K562 (cell line): ENCODE data around the gene TRIM27. TPM values are rescaled to one million over a fixed set of nuclear protein-coding genes. Genes with fewer than 3 reads are reported as not detected.

Experiments
- CBX3 ChIP-seq, 2 experiments: IDR thresholded peaks; 1 replicate in 1 of 2; 2 replicates in 1 of 2; pipeline ENCODE4 v1.6.1; 2012; ENCODE audit warnings: inconsistent platforms in 2 of 2, low read length in 2 of 2, borderline replicate concordance in 1 of 2, control low read depth in 1 of 2
- FOXJ2 ChIP-seq: fragments of 200-800 bp; sonication (Bioruptor generic); IDR thresholded peaks from 2 replicates; pipeline ENCODE4 v1.6.1; 2016; ENCODE audit warnings: missing genetic modification characterization, missing compliant biosample characterization
- ILK ChIP-seq: fragments of 450-650 bp; IDR thresholded peaks from 2 replicates; pipeline ENCODE4 v1.6.1; 2016; ENCODE audit warnings: missing genetic modification characterization, low read depth, mild to moderate bottlenecking, missing compliant biosample characterization, moderate library complexity, borderline replicate concordance
- IRF2 ChIP-seq: sonication (generic); formaldehyde crosslinking; IDR thresholded peaks from 2 replicates; pipeline ENCODE4 v1.8.1; 2022; ENCODE audit warnings: mild to moderate bottlenecking, missing genetic modification reagents
- MCM2 ChIP-seq: fragments of 450-650 bp; IDR thresholded peaks from 2 replicates; pipeline ENCODE4 v1.6.1; 2017; ENCODE audit warnings: low read depth, mild to moderate bottlenecking
- NFRKB ChIP-seq: fragments of 450-650 bp; IDR thresholded peaks from 2 replicates; pipeline ENCODE4 v1.6.1; 2016; ENCODE audit warnings: low read depth
- PHF21A ChIP-seq: fragments of 450-650 bp; IDR thresholded peaks from 2 replicates; pipeline ENCODE4 v1.6.1; 2017; ENCODE audit warnings: low read depth, borderline replicate concordance
- POLR3A ChIP-seq: IDR thresholded peaks from 2 replicates; pipeline ENCODE4 v1.6.1; 2011; ENCODE audit warnings: borderline replicate concordance, mild to moderate bottlenecking, moderate library complexity; ENCODE audit not compliant: insufficient read length, insufficient read depth; ENCODE audit errors: extremely low read depth
- TBP ChIP-seq: optimal IDR thresholded peaks from 2 replicates; pipeline ENCODE3; 2011; ENCODE audit warnings: low read depth, low read length, improper control_type of control experiment
- ZNF324 ChIP-seq: fragments of 250-450 bp; sonication (Bioruptor Pico); IDR thresholded peaks from 2 replicates; pipeline ENCODE4 v1.4.0; 2020; ENCODE audit warnings: mild to moderate bottlenecking
- ZNF436 ChIP-seq: fragments of 250-450, 450-650 bp; sonication (Bioruptor Pico); formaldehyde crosslinking; IDR thresholded peaks from 2 replicates; pipeline ENCODE4 v1.7.0; 2020; ENCODE audit warnings: mild to moderate bottlenecking
- ZNF778 ChIP-seq: fragments of 450-650 bp; formaldehyde crosslinking; IDR thresholded peaks from 2 replicates; pipeline ENCODE4 v1.4.0; 2020; ENCODE audit warnings: mild to moderate bottlenecking, moderate library complexity
- polyA plus RNA-seq, 8 experiments: library from polyadenylated mRNA; depleted of rRNA in 4 of 8; stranded (reverse) in 5 of 8; unstranded in 3 of 8; fragments of >200 nt; fragmentation: Nextera tagmentation in 2 of 8; fragmentation: Illumina TruSeq in 1 of 8; extraction: Ambion mirVana in 2 of 8; extraction: Trizol in 1 of 8; gene quantifications; 2 replicates each; pipeline versions ENCODE4 v1.2.1 to v1.2.3, GENCODE V29; 2011 to 2014; ENCODE audit warnings: inconsistent platforms in 1 of 8, missing spikeins in 1 of 8
- total RNA-seq, 7 experiments: library from RNA; depleted of rRNA in 6 of 7; stranded (reverse); fragments of >200 nt in 6 of 7; fragmentation: Illumina TruSeq in 2 of 7; extraction: Trizol in 2 of 7; gene quantifications; 2 replicates each; pipeline versions ENCODE4 v1.2.1 to v1.2.3, GENCODE V29; 2011 to 2021; ENCODE audit warnings: low replicate concordance in 1 of 7
- TF ChIP-seq, protein P1 (sequence below): fragments of 150-350 bp; conservative IDR thresholded peaks from 2 replicates; pipeline ENCODE4 v1.6.1; 2014; ENCODE audit warnings: low read length
- TF ChIP-seq, protein P2 (sequence below): sonication (generic); formaldehyde crosslinking; IDR thresholded peaks from 2 replicates; pipeline ENCODE4 v1.8.1; 2023; ENCODE audit warnings: mild to moderate bottlenecking, missing genetic modification reagents
- TF ChIP-seq, protein P3 (sequence below): sonication (generic); formaldehyde crosslinking; IDR thresholded peaks from 2 replicates; pipeline ENCODE4 v1.8.0; 2022; ENCODE audit warnings: missing genetic modification reagents, mild to moderate bottlenecking, moderate library complexity, borderline replicate concordance
- TF ChIP-seq, protein P4 (sequence below): fragments of 250-450 bp; sonication (Bioruptor Pico); IDR thresholded peaks from 2 replicates; pipeline ENCODE4 v1.5.0; 2020; ENCODE audit warnings: mild to moderate bottlenecking, borderline replicate concordance
- TF ChIP-seq, protein P5 (sequence below): fragments of 450-650 bp; IDR thresholded peaks from one replicate; pipeline ENCODE4 v1.6.1; 2018; ENCODE audit warnings: mild to moderate bottlenecking, moderate library complexity; ENCODE audit not compliant: partially characterized antibody
- TF ChIP-seq, protein P6 (sequence below): fragments of 450-650 bp; IDR thresholded peaks from 2 replicates; pipeline ENCODE4 v1.6.1; 2016; ENCODE audit warnings: antibody characterized with exemption

The TRIM27 gene
- total and polyA plus RNA-seq, 9 of the 15 experiments (the other 6 are each of a cell fraction or from before 2014, with no cell fraction given): 37.7 to 235 (median 122) TPM

DNA sequence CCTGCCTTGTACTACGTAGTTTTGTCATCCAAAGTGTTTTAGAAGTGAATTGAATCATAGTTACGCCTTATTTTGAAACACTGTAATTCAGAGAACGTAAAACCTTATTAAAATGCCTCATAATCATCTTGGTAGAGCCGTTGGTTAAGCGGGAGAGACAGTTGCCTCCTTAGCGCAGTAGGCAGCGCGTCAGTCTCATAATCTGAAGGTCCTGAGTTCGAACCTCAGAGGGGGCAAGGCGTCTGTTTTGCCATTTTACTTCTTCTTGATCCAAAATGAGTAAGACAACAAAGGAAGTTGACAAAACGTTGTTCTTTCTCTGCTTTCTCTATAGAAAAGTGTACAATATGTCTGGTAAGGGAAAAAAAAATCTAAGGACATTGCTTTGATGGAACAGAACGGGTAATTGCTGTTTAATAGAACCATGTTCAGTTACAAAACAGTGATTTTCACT, 20.7 kb upstream of the TRIM27 start (continued):
- TF ChIP-seq, protein P1, sequence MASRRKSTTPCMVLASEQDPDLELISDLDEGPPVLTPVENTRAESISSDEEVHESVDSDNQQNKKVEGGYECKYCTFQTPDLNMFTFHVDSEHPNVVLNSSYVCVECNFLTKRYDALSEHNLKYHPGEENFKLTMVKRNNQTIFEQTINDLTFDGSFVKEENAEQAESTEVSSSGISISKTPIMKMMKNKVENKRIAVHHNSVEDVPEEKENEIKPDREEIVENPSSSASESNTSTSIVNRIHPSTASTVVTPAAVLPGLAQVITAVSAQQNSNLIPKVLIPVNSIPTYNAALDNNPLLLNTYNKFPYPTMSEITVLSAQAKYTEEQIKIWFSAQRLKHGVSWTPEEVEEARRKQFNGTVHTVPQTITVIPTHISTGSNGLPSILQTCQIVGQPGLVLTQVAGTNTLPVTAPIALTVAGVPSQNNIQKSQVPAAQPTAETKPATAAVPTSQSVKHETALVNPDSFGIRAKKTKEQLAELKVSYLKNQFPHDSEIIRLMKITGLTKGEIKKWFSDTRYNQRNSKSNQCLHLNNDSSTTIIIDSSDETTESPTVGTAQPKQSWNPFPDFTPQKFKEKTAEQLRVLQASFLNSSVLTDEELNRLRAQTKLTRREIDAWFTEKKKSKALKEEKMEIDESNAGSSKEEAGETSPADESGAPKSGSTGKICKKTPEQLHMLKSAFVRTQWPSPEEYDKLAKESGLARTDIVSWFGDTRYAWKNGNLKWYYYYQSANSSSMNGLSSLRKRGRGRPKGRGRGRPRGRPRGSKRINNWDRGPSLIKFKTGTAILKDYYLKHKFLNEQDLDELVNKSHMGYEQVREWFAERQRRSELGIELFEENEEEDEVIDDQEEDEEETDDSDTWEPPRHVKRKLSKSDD: peak; percentile 81
- TF ChIP-seq MCM2: no peak
- no peak for TF ChIP-seq IRF2
- TF ChIP-seq CBX3 (IDR thresholded peaks at IDR 0.05; ENCODE audit: borderline replicate concordance in 1 of 2, low read length in 2 of 2): peak in 1 of 2 experiments; percentile 79; a peak in 2 of 3 replicates
- TF ChIP-seq POLR3A: peak; percentile 97
- no peak for TF ChIP-seq ZNF778 (CRISPR knock-in tag)
- TF ChIP-seq, protein P2, sequence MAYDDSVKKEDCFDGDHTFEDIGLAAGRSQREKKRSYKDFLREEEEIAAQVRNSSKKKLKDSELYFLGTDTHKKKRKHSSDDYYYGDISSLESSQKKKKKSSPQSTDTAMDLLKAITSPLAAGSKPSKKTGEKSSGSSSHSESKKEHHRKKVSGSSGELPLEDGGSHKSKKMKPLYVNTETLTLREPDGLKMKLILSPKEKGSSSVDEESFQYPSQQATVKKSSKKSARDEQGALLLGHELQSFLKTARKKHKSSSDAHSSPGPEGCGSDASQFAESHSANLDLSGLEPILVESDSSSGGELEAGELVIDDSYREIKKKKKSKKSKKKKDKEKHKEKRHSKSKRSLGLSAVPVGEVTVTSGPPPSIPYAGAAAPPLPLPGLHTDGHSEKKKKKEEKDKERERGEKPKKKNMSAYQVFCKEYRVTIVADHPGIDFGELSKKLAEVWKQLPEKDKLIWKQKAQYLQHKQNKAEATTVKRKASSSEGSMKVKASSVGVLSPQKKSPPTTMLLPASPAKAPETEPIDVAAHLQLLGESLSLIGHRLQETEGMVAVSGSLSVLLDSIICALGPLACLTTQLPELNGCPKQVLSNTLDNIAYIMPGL: 0 out of 2 replicates have a peak, but pooled peaks have one; percentile 88
- TF ChIP-seq, protein P3, sequence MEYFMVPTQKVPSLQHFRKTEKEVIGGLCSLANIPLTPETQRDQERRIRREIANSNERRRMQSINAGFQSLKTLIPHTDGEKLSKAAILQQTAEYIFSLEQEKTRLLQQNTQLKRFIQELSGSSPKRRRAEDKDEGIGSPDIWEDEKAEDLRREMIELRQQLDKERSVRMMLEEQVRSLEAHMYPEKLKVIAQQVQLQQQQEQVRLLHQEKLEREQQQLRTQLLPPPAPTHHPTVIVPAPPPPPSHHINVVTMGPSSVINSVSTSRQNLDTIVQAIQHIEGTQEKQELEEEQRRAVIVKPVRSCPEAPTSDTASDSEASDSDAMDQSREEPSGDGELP (CRISPR knock-in tag): no peak; the same call in 1 of the 2 replicates
- TF ChIP-seq ZNF436 (CRISPR knock-in tag): no peak
- TF ChIP-seq, protein P4, sequence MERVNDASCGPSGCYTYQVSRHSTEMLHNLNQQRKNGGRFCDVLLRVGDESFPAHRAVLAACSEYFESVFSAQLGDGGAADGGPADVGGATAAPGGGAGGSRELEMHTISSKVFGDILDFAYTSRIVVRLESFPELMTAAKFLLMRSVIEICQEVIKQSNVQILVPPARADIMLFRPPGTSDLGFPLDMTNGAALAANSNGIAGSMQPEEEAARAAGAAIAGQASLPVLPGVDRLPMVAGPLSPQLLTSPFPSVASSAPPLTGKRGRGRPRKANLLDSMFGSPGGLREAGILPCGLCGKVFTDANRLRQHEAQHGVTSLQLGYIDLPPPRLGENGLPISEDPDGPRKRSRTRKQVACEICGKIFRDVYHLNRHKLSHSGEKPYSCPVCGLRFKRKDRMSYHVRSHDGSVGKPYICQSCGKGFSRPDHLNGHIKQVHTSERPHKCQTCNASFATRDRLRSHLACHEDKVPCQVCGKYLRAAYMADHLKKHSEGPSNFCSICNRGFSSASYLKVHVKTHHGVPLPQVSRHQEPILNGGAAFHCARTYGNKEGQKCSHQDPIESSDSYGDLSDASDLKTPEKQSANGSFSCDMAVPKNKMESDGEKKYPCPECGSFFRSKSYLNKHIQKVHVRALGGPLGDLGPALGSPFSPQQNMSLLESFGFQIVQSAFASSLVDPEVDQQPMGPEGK: no peak
- peak; percentile 81; the same call in 1 of the 2 replicates for TF ChIP-seq PHF21A
- no peak for TF ChIP-seq NFRKB
- TF ChIP-seq, protein P5, sequence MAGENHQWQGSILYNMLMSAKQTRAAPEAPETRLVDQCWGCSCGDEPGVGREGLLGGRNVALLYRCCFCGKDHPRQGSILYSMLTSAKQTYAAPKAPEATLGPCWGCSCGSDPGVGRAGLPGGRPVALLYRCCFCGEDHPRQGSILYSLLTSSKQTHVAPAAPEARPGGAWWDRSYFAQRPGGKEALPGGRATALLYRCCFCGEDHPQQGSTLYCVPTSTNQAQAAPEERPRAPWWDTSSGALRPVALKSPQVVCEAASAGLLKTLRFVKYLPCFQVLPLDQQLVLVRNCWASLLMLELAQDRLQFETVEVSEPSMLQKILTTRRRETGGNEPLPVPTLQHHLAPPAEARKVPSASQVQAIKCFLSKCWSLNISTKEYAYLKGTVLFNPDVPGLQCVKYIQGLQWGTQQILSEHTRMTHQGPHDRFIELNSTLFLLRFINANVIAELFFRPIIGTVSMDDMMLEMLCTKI: no peak
- TF ChIP-seq, protein P6, sequence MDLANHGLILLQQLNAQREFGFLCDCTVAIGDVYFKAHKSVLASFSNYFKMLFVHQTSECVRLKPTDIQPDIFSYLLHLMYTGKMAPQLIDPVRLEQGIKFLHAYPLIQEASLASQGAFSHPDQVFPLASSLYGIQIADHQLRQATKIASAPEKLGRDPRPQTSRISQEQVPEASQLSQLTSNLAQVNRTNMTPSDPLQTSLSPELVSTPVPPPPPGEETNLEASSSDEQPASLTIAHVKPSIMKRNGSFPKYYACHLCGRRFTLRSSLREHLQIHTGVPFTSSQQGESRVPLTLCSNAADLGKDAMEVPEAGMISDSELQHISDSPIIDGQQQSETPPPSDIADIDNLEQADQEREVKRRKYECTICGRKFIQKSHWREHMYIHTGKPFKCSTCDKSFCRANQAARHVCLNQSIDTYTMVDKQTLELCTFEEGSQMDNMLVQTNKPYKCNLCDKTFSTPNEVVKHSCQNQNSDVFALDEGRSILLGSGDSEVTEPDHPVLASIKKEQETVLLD: no peak
- no peak for TF ChIP-seq FOXJ2 (tag)
- peak; percentile 99 for TF ChIP-seq TBP
- no peak for TF ChIP-seq ILK (tag)
- TF ChIP-seq ZNF324 (CRISPR knock-in tag): no peak
